Measurements from ENCODE around the gene EIF4E2.

DNA sequence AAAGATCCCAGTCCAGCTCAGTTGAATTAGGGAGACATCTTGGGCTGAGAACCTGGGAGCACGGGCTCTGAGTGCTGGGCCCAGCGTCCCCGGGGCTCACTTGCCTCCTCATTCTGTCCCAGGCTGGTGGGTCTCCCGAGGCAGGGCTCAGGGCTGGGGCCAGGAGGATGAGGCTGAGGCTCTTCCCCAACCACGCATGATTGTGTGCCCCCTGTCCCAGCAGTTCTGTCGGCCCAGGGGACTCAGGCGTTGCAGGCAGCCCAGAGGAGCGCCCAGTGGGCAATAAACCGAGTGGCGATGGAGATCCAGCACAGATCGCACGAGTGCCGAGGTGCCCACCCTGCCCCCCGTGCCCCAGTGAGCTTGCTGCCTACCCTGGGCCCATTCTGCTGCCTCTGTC, 29.4 kb upstream of the EIF4E2 start:
- TF ChIP-seq POLR2A (IDR thresholded peaks at IDR 0.05; ENCODE audit: low read depth, low read length) = no peak
- no peak for TF ChIP-seq POLR2AphosphoS5 (IDR thresholded peaks at IDR 0.05; ENCODE audit: low read depth, low read length)
